Choroid plexus epithelial cell (primary cell): ENCODE measurements around the gene MMP7.
A peak's percentile ranks its signal among the peaks of the same experiment; 100 is the strongest.

Experiments
- DNase-seq: peaks from one replicate; pipeline ENCODE4 v3.0.0-alpha.2; 2010; ENCODE audit warnings: low read depth
- H3K4me3 ChIP-seq: 2 replicates; pipeline ENCODE4 v1.5.1; 2011; ENCODE audit warnings: low read depth, mild to moderate bottlenecking, control low read depth, low read length, moderate library complexity
- TF ChIP-seq, protein P1 (sequence below): conservative IDR thresholded peaks from 2 replicates; pipeline ENCODE4 v1.5.1; 2011; ENCODE audit warnings: low read depth, mild to moderate bottlenecking, control low read depth, inconsistent platforms, low read length, moderate library complexity

MMP7 gene

DNA sequence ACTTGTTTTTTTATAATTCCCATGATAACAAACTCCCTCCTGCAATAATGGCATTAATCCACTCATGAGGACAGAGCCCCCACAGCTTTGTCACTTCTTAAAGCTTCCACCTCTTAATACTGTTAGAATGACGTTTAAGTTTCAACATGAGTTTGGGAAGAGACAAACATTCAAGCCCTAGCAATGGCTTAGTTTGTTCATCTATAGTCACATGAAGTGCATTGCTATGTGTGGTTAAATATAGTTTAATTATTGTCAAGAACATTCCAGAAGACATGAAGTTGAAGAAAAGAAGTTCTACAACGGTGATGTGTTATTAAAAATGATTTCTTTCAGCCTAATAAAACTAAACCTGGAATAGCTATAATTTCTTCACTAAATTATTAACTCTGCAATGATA is 30.6 kb downstream of the MMP7 start:
- H3K4me3 ChIP-seq: no peak overlapping the region
- no peak for DNase-seq
- TF ChIP-seq, protein P1, sequence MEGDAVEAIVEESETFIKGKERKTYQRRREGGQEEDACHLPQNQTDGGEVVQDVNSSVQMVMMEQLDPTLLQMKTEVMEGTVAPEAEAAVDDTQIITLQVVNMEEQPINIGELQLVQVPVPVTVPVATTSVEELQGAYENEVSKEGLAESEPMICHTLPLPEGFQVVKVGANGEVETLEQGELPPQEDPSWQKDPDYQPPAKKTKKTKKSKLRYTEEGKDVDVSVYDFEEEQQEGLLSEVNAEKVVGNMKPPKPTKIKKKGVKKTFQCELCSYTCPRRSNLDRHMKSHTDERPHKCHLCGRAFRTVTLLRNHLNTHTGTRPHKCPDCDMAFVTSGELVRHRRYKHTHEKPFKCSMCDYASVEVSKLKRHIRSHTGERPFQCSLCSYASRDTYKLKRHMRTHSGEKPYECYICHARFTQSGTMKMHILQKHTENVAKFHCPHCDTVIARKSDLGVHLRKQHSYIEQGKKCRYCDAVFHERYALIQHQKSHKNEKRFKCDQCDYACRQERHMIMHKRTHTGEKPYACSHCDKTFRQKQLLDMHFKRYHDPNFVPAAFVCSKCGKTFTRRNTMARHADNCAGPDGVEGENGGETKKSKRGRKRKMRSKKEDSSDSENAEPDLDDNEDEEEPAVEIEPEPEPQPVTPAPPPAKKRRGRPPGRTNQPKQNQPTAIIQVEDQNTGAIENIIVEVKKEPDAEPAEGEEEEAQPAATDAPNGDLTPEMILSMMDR: no peak

DNA sequence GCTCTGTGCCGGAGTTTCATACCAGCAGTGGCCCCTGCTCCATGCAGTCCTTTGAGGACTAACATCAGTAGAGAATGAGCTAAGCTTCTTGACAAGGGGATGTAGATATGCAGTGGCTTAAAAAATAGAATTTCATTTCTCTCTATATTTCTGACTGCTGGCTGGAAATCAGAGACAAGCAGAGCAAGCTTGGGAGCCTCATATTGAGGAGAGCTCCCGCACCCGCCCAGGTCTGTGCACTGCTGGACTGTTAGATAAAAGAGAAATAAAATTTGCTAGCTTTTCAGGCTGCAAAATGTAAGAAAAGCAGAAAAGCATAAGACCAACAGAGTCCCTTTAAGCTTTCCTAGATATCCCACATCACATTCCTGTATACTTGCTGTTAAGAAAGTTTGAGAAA is 31.4 kb downstream of the MMP7 start:
- TF ChIP-seq, protein P1: no peak
- H3K4me3 ChIP-seq: no peak overlapping the region
- no peak for DNase-seq

DNA sequence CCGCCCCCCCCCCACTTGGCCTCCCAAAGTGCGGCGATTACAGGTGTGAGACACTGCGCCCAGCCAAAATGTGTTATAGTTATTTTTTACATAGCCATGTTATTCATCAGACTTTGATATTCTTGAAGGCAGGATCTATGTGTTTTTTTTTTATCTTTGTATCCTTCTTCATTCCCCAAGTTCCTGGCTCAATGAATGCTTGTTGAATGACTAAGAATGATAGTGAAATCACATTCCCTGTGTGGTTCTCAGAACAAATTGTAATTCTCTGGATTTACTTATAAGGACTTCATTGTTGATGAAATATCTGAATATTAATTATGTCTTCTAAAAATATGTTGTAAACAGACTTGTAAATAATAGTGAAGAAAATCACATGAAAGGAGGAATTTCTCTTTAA is 33.5 kb downstream of the MMP7 start:
- TF ChIP-seq, protein P1: no peak
- H3K4me3 ChIP-seq: no peak overlapping the region
- peak; percentile 54 for DNase-seq

DNA sequence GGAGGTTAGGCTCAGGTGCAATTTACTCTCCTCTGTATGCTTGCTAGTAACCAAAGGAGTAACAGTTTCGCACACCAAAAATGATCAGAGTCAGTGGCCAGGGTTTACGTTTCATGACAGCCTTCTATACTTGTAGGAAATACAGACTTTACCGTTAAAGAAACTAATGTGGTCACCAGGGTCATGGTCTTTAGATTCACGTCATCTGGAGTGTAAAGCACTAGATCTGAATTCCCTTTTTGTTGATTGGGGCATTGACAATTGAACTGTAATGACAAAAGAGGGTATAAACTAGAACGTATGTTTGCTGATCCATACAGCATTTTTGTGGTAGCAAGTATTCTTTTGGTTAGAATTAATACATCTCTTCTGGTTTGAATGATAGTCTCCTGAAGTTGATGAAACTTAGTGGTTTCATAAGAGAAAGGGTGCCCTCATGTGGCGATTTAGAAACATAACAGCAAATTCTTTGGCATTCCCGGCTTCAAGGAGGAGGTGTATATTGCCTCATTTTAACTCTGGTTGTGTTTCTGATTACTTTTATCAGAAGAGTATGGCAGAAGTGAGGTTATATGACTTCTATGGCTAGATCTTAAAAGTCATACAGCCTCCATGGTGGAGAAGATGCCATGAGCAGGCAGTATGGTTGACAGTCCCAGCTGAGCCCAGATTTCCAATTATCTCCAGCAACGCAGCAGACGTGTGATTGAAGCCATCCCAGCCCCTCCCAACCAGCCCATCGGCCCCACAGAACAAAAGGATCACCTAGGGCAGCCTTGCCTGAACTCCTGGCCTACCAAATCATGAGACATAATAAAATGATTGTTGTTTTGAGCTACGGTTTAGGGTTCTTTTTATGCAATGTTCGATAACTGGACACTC is 35.1 kb downstream of the MMP7 start:
- TF ChIP-seq, protein P1: peak; percentile 59

DNA sequence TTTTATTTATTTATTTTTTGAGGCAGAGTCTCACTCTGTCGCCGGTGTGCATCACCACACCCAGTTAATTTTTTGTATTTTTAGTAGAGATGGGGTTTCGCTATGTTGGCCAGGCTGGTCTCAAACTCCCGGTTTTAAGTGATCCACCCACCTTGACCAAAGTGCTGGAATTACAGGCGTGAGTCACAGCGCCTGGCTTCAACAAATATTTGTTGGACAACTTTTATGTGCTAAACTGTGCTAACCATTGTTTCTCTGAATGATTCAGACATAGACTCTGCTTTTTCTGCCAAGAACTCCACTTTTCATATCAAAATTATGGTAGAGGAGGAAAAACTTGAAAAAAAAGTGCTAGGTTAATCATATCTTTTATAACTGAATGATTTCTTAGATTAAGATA is 36.3 kb downstream of the MMP7 start:
- DNase-seq: no peak
- TF ChIP-seq, protein P1: no peak
- H3K4me3 ChIP-seq: no peak overlapping the region

More for the DNA sequence above, 35.1 kb downstream of the MMP7 start:
- peak; percentile 95 for DNase-seq
- H3K4me3 ChIP-seq: no peak overlapping the region

DNA sequence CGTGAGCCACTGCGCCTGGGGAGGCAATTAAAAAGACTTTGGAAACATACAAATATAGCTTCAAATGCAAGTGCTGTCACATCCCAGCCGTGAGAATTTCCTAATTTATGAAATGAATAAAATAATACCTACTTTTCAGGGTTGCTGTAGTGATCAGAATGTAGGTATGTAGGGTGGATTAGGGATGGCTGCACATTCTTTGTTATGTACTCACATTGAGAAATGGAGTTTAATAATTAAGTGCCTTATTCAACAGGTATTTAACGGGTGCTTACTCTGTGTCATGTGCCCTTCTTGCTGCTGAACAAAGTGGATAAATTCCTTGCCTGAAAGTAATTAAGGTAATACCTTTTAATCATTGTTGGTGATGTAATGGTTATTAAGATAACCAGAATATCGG is 37.0 kb downstream of the MMP7 start:
- TF ChIP-seq, protein P1: no peak
- no peak overlapping the region for H3K4me3 ChIP-seq
- no peak for DNase-seq

DNA sequence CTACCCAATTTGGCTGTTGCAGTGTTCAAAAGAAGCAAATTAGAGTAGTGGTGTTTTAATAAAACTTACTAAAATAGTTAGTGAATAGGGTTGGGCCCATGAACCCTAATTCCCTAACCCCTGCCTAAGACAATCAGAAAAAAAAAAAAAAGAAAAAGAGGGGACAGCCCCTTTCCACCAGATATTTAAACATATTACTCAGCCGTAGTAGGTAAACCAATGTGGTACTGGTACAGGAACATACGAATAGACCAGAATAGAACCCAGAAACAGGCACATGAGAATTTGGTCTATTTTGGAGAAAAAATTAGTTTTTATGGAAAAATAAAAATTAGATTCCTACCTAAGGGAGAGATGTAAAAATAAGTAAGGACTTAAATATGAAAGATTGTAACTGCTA is 38.6 kb downstream of the MMP7 start:
- no peak for DNase-seq
- TF ChIP-seq, protein P1: no peak
- H3K4me3 ChIP-seq: no peak overlapping the region
